Activated CD8-positive, alpha-beta memory T cell treated with anti-CD3 and anti-CD28 coated beads, Interleukin-2, amount 10 ng/mL, durations not matched to agents 7 days and 5 days (primary cell): Measurements from ENCODE around the gene ZXDC. TPM values are rescaled to one million over a fixed set of nuclear protein-coding genes. Genes with fewer than 3 reads are reported as not detected.
A peak's percentile ranks its signal among the peaks of the same experiment; 100 is the strongest.

Experiments
- ATAC-seq: fragments of 150-1000 bp; cut with Tn5 transposase; one replicate; pipeline ENCODE4 v1.10.0; 2021; ENCODE audit warnings: moderate library complexity
- CTCF ChIA-PET: fragments of 350-600 bp; sonication (Branson Sonifier 250); formaldehyde crosslinking; loops from one replicate; lab custom pipeline; 2021; ENCODE audit warnings: antibody characterized with exemption; lab: Charles Lee
- DNase-seq: peaks from one replicate; pipeline ENCODE4 v3.0.0-alpha.2; 2020
- H3K27ac Mint-ChIP-seq: one replicate; pipeline ENCODE4 v1.8.0; 2021; ENCODE audit warnings: mild to moderate bottlenecking, mixed read lengths
- H3K27me3 Mint-ChIP-seq: one replicate; pipeline ENCODE4 v1.8.0; 2021; ENCODE audit warnings: mixed read lengths
- H3K36me3 Mint-ChIP-seq: one replicate; pipeline ENCODE4 v1.8.0; 2021; ENCODE audit warnings: mild to moderate bottlenecking, mixed read lengths
- H3K4me1 Mint-ChIP-seq: one replicate; pipeline ENCODE4 v1.8.0; 2021; ENCODE audit warnings: mixed read lengths
- H3K4me3 Mint-ChIP-seq: one replicate; pipeline ENCODE4 v1.8.0; 2021; ENCODE audit warnings: mild to moderate bottlenecking, moderate library complexity, mixed read lengths
- H3K9me3 Mint-ChIP-seq: one replicate; pipeline ENCODE4 v1.8.0; 2022; ENCODE audit warnings: low read depth, mixed read lengths
- total RNA-seq, 2 experiments: library from RNA; stranded (reverse); gene quantifications; one replicate each; pipeline ENCODE4 v1.2.3, GENCODE V29; 2021

Gene ZXDC
- total RNA-seq, 2 experiments from 2014 or later = 21.5 to 22.7 TPM

DNA sequence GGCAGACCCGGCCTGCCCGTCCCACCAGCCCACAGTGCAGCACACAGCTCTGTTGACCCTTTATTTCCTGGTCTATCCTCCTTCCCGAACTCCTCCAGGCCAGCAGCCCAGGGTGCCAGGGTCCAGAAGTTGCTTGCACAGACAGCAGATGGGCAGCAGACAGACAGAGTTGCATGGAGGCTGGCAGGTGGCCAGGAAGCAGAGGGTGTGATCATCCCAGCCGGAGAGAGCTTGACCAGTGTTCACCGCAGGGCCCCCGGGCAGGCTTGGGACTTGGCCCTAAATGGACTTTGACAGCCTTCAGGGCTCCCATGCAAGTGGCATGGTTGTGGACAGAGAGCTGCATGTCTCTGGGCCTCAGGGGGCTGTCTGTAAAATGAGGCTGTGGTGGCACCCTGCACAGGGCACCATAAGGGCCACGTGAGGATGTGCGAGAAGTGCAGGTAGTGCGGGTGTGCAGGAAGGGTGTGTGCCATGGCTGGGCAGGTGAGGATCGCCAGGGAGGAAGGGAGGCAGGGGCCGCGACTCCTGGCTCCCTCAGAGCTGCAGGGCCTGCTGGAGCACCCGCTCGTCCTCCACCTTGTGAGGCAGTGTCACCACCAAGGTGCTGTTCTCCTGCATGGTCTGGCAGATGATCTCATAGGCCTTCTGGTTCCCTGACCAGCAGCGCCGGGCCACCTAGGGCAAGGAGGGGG, 6.3 kb upstream of the ZXDC start:
- Mint-ChIP-seq H3K9me3 (no peaks in the 10 kb centered on the region), H3K36me3 (no peaks in the 10 kb centered on the region), H3K27ac (no peak overlapping the region), H3K4me3 (no peak overlapping the region), H3K27me3 (no peaks in the 10 kb centered on the region), H3K4me1 (peaks cover 10% of the 10 kb centered on the region)
- ATAC-seq (no peak), DNase-seq (no peak)
- CTCF ChIA-PET = no interaction called here

- H3K4me3 Mint-ChIP-seq = no peak overlapping the region
- no peak overlapping the region for H3K27ac Mint-ChIP-seq
- CTCF ChIA-PET = no interaction called here
- H3K9me3 Mint-ChIP-seq = no peaks in the 10 kb centered on the region
- H3K4me1 Mint-ChIP-seq = peaks cover 5% of the 10 kb centered on the region
- H3K36me3 Mint-ChIP-seq = no peaks in the 10 kb centered on the region
- ATAC-seq (no peak), DNase-seq (no peak)
- no peaks in the 10 kb centered on the region for H3K27me3 Mint-ChIP-seq
Measured at GRCh38 chr3:126480861-126481260, 5.2 kb upstream of the ZXDC start.

DNA sequence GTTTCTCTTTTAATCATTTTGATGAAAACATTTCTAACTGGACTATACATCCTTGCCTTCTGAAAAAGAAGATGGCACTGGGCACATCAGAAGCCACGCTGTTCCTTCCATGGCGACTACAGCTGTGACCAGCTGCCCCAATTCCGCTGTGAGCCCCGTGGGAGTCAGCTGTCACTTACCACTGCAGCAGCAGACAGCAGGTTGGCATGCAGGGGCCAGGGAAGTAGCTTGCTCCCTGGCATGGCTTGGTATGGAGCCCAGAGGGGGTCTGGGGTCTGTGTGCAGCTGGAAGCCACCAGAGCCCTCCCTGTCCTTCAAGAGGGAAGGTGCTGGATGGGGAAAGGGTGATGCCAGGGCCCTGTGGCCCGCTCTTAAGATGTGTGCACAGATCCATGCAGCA, 4.5 kb upstream of the ZXDC start:
- no peaks in the 10 kb centered on the region for H3K36me3 Mint-ChIP-seq
- H3K9me3 Mint-ChIP-seq = no peaks in the 10 kb centered on the region
- ATAC-seq (no peak), DNase-seq (no peak)
- CTCF ChIA-PET = no interaction called here
- H3K4me3 Mint-ChIP-seq = no peak overlapping the region
- no peaks in the 10 kb centered on the region for H3K27me3 Mint-ChIP-seq
- no peak overlapping the region for H3K27ac Mint-ChIP-seq
- peaks cover 5% of the 10 kb centered on the region for H3K4me1 Mint-ChIP-seq

- Mint-ChIP-seq H3K4me3 (no peak overlapping the region), H3K27ac (no peak overlapping the region), H3K9me3 (no peaks in the 10 kb centered on the region), H3K27me3 (no peaks in the 10 kb centered on the region), H3K4me1 (peaks cover 5% of the 10 kb centered on the region), H3K36me3 (no peaks in the 10 kb centered on the region)
- no peak for DNase-seq
- no peak for ATAC-seq
- CTCF ChIA-PET = no interaction called here
Measured at GRCh38 chr3:126479642-126480041, 4.0 kb upstream of the ZXDC start.

GRCh38 chr3:126478581-126479310, 3.1 kb upstream of the ZXDC start:
- Mint-ChIP-seq H3K27ac (no peak overlapping the region), H3K36me3 (peaks cover under 1% of the 10 kb centered on the region), H3K4me1 (peaks cover 14% of the 10 kb centered on the region), H3K4me3 (no peak overlapping the region), H3K27me3 (no peaks in the 10 kb centered on the region), H3K9me3 (no peaks in the 10 kb centered on the region)
- DNase-seq (no peak), ATAC-seq (no peak)
- CTCF ChIA-PET = no interaction called here

DNA sequence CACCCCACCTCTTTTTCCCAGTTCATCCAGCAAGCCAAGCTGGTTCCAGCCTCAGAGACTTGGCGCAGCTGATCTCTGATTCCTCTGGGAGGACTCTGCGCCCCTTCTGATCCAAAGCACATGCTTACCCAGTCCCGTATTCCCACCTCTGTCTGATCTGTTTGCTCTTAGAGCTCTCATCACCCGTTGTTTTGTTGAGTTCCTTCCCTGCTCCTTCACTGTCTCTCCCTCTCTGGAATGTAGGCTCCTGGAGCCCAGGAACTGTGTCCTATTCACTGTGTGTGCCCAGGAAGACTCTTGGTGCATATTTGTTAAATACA, 1.3 kb upstream of the ZXDC start:
- no peaks in the 10 kb centered on the region for H3K27me3 Mint-ChIP-seq
- H3K4me1 Mint-ChIP-seq = peaks cover 32% of the 10 kb centered on the region
- no peak overlapping the region for H3K27ac Mint-ChIP-seq
- H3K9me3 Mint-ChIP-seq = no peaks in the 10 kb centered on the region
- ATAC-seq (no peak), DNase-seq (no peak)
- H3K4me3 Mint-ChIP-seq = peak overlapping the region; percentile 59
- CTCF ChIA-PET = interaction anchor here (1.5 kb wide), 1 partner anchor 45 kb away, joined by 4 read pairs; no protein-coding TSS in a partner anchor
- peaks cover 10% of the 10 kb centered on the region for H3K36me3 Mint-ChIP-seq

DNA sequence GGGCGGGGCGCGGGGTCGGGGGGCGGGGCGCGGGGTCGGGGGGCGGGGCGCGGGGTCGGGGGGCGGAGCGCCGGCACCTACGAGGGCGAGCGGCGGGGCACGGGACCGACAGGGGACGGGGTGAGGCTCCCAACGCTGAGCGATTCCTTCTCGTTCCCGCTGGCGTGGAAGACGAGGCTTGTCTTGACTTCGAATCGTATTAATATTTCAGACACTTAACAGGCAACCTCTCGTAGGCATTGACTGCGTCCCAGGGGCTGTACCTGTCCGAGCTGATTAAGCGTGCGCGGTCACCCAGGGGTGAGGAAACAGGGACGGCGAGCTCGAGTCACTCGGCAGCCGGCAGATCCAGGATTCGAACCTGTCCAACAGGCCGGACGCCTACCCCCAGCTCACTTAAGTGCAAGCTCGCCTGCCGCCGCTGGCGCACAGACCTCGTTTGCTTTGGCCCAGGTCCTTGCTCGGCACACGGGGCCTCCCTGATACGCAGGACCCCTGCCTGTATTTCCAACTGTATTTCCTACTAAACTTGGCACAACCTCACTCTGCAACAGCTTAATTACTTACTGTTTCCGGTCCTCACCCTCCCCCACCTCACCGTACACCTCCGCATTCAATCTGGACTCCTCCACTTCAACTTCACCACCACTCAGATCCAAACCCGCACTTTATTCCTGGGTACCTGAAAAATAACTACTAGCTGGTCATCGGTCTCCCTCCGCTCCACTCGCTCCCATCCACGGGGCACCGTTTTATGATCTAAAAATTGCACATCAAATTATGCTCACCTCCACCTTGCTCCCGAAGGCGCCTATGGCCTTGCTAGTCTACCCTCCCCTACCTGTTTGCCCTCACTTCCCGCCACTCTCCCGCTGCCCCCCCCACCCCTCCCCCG, 722 bp upstream of the ZXDC start:
- Mint-ChIP-seq H3K9me3 (no peaks in the 10 kb centered on the region), H3K4me3 (peak overlapping the region; percentile 73), H3K27me3 (no peaks in the 10 kb centered on the region), H3K27ac (peak overlapping the region; percentile 71), H3K36me3 (peaks cover 10% of the 10 kb centered on the region), H3K4me1 (peaks cover 32% of the 10 kb centered on the region)
- CTCF ChIA-PET = interaction anchor here (0.7 to 1.5 kb wide), 3 partner anchors 17 to 46 kb away, joined by 3 to 4 read pairs (median 3); no protein-coding TSS in a partner anchor
- ATAC-seq (peak; percentile 31), DNase-seq (peak; percentile 62)

- no peaks in the 10 kb centered on the region for H3K9me3 Mint-ChIP-seq
- CTCF ChIA-PET = no interaction called here
- no peaks in the 10 kb centered on the region for H3K27me3 Mint-ChIP-seq
- peak overlapping the region; percentile 82 for H3K4me3 Mint-ChIP-seq
- H3K36me3 Mint-ChIP-seq = peaks cover 22% of the 10 kb centered on the region
- peaks cover 42% of the 10 kb centered on the region for H3K4me1 Mint-ChIP-seq
- peak overlapping the region; percentile 80 for H3K27ac Mint-ChIP-seq
- ATAC-seq (peak; percentile 1), DNase-seq (peak; percentile 55)
Measured at GRCh38 chr3:126474498-126475412, 936 bp downstream of the ZXDC start.

GRCh38 chr3:126473292-126474168, 2.2 kb downstream of the ZXDC start:
- CTCF ChIA-PET = no interaction called here
- peaks cover 44% of the 10 kb centered on the region for H3K4me1 Mint-ChIP-seq

DNA sequence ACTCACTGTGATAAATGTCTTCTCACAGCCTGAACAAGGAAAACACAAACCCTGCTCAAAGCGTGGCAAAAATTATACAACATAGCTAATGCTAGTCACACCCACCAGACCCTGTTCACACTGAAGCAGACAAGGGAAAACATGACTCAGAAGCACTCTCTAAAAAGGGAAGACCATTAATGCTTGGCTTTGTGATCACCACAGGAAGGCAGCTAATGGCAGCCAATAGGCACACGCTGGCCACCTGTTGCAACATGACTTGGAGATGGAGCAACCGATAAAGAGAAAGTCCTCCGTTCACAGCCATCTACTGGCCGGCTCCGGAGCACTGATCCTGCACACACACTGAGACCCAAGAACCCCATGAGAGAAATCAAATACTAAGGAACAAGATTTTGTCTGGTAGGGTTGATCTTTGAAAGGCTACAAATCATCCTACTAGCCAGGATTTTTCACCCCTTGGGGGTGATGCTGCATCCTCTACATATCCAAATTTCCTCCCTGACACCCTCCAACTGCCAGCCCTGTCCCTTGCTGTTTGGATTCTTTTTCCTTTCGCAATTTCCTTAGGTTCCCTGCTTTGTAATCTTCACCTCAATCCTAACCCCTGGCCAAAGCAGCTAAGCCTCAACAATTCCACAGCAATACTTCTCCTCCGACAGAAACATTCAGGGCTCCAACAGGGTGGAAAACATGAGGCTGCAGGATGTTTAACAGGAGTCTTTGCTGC, 3.2 kb downstream of the ZXDC start:
- H3K9me3 Mint-ChIP-seq = no peaks in the 10 kb centered on the region
- H3K4me1 Mint-ChIP-seq = peaks cover 49% of the 10 kb centered on the region
- peaks cover 35% of the 10 kb centered on the region for H3K36me3 Mint-ChIP-seq
- H3K27ac Mint-ChIP-seq = no peak overlapping the region
- CTCF ChIA-PET = no interaction called here
- ATAC-seq = no peak
- H3K4me3 Mint-ChIP-seq = peak overlapping the region; percentile 82
- DNase-seq = no peak
- H3K27me3 Mint-ChIP-seq = no peaks in the 10 kb centered on the region

More at GRCh38 chr3:126473292-126474168, 2.2 kb downstream of the ZXDC start:
- no peak overlapping the region for H3K27ac Mint-ChIP-seq
- H3K4me3 Mint-ChIP-seq = peak overlapping the region; percentile 82
- ATAC-seq (no peak), DNase-seq (no peak)
- peaks cover 29% of the 10 kb centered on the region for H3K36me3 Mint-ChIP-seq
- no peaks in the 10 kb centered on the region for H3K9me3 Mint-ChIP-seq
- H3K27me3 Mint-ChIP-seq = no peaks in the 10 kb centered on the region

DNA sequence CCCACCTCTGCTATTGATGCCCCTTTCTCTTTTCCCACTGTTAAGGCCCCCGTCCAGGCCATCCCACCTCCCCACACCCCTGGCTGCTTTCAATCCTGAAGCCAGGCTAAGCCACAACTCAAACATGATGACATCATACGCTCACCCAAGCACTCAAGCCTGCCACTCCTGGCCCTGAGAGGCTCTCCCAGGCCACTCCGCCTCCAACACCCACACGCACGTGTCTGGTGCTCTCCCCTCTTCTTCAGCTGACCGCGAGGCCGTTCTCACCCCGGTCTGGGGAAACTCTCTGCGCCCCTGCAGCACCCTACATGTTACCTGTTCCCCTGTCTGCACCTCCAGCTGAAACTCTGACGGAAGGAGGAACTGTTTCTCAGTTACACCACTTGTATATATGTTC, 6.2 kb downstream of the ZXDC start:
- Mint-ChIP-seq H3K27ac (peak overlapping the region; percentile 26), H3K9me3 (no peaks in the 10 kb centered on the region), H3K36me3 (peaks cover 49% of the 10 kb centered on the region), H3K27me3 (no peaks in the 10 kb centered on the region), H3K4me3 (no peak overlapping the region), H3K4me1 (peaks cover 47% of the 10 kb centered on the region)
- DNase-seq = no peak
- CTCF ChIA-PET = no interaction called here
- no peak for ATAC-seq
